K562 (cell line): ENCODE measurements around the gene CXCL1. TPM values are rescaled to one million over a fixed set of nuclear protein-coding genes. Genes with fewer than 3 reads are reported as not detected.

Source experiments
- CHD1 ChIP-seq: fragments of 200-600 bp; sonication (generic); IDR thresholded peaks from one replicate; pipeline ENCODE4 v1.6.1; 2012; ENCODE audit warnings: mild to moderate bottlenecking, moderate library complexity, low read length, inconsistent platforms
- ELF4 ChIP-seq: fragments of 450-650 bp; formaldehyde crosslinking; IDR thresholded peaks from 2 replicates; pipeline ENCODE4 v1.4.0; 2022; ENCODE audit warnings: missing genetic modification characterization
- HDGF ChIP-seq: fragments of 450-650 bp; IDR thresholded peaks from 2 replicates; pipeline ENCODE4 v1.6.1; 2016
- HMGN3 ChIP-seq: IDR thresholded peaks from 2 replicates; pipeline ENCODE4 v1.6.1; 2011; ENCODE audit warnings: borderline replicate concordance, low read depth, mild to moderate bottlenecking, mixed read lengths, low read length; ENCODE audit not compliant: insufficient read length; ENCODE audit errors: extremely low read depth
- HSF4 ChIP-seq: fragments of 250-450 bp; sonication (Bioruptor Pico); IDR thresholded peaks from 2 replicates; pipeline ENCODE4 v2.1.2; 2022; ENCODE audit warnings: mild to moderate bottlenecking, moderate library complexity, borderline replicate concordance
- KLF13 ChIP-seq: fragments of 450-650 bp; IDR thresholded peaks from 2 replicates; pipeline ENCODE4 v1.6.1; 2016; ENCODE audit warnings: missing genetic modification characterization, low read depth, mild to moderate bottlenecking, missing compliant biosample characterization, moderate library complexity, borderline replicate concordance
- KLF6 ChIP-seq: fragments of 250-450 bp; sonication (Bioruptor Pico); IDR thresholded peaks from 2 replicates; pipeline ENCODE4 v1.4.0; 2020; ENCODE audit warnings: mild to moderate bottlenecking, moderate library complexity, borderline replicate concordance
- MIER1 ChIP-seq: fragments of 450-650 bp; IDR thresholded peaks from 2 replicates; pipeline ENCODE4 v1.6.1; 2016; ENCODE audit warnings: antibody characterized with exemption, mild to moderate bottlenecking, low read depth
- NCOA2 ChIP-seq, 2 experiments: fragments of 450-650 bp; IDR thresholded peaks; 2 replicates each; pipeline ENCODE4 v1.6.1; 2018; ENCODE audit warnings: mild to moderate bottlenecking in 2 of 2, moderate library complexity in 1 of 2; ENCODE audit not compliant: partially characterized antibody in 2 of 2
- NFIC ChIP-seq: fragments of 450-650 bp; IDR thresholded peaks from 2 replicates; pipeline ENCODE4 v1.6.1; 2017; ENCODE audit warnings: mild to moderate bottlenecking, inconsistent platforms
- PHF21A ChIP-seq: fragments of 450-650 bp; IDR thresholded peaks from 2 replicates; pipeline ENCODE4 v1.6.1; 2017; ENCODE audit warnings: low read depth, borderline replicate concordance
- PHF8 ChIP-seq: fragments of 200-600 bp; sonication (generic); IDR thresholded peaks from 2 replicates; pipeline ENCODE4 v1.6.1; 2012; ENCODE audit warnings: mixed run types, mild to moderate bottlenecking, inconsistent platforms, low read length, moderate library complexity, borderline replicate concordance
- PTRF ChIP-seq: fragments of 450-650 bp; IDR thresholded peaks from 2 replicates; pipeline ENCODE4 v1.6.1; 2016; ENCODE audit warnings: mild to moderate bottlenecking, missing genetic modification characterization, missing compliant biosample characterization
- RBFOX2 ChIP-seq: fragments of 200-400 bp; formaldehyde crosslinking; IDR thresholded peaks from 2 replicates; pipeline ENCODE4 v1.6.1; 2017; ENCODE audit warnings: low read depth, mild to moderate bottlenecking, low read length, moderate library complexity
- RCOR1 ChIP-seq, 2 experiments: IDR thresholded peaks; 2 replicates each; pipeline ENCODE4 v1.6.1; 2012; ENCODE audit warnings: low read depth in 2 of 2, low read length in 2 of 2, borderline replicate concordance in 1 of 2, improper control_type of control experiment in 1 of 2
- RFX7 ChIP-seq: fragments of 250-450 bp; sonication (Bioruptor Pico); IDR thresholded peaks from 2 replicates; pipeline ENCODE4 v1.5.1; 2021; ENCODE audit warnings: mild to moderate bottlenecking
- SP1 ChIP-seq: sonication (generic); formaldehyde crosslinking; IDR thresholded peaks from 2 replicates; pipeline ENCODE4 v1.8.1; 2022; ENCODE audit warnings: mild to moderate bottlenecking, missing genetic modification reagents
- ZNF121 ChIP-seq: sonication (generic); formaldehyde crosslinking; conservative IDR thresholded peaks from 2 replicates; pipeline ENCODE4 v1.8.0; 2022; ENCODE audit warnings: missing genetic modification reagents
- ZNF780A ChIP-seq: fragments of 250-450 bp; sonication (Bioruptor Pico); IDR thresholded peaks from 2 replicates; pipeline ENCODE4 v1.5.0; 2021; ENCODE audit warnings: mild to moderate bottlenecking
- polyA plus RNA-seq, 8 experiments: library from polyadenylated mRNA; depleted of rRNA in 4 of 8; stranded (reverse) in 5 of 8; unstranded in 3 of 8; fragments of >200 nt; fragmentation: Nextera tagmentation in 2 of 8; fragmentation: Illumina TruSeq in 1 of 8; extraction: Ambion mirVana in 2 of 8; extraction: Trizol in 1 of 8; gene quantifications; 2 replicates each; pipeline versions ENCODE4 v1.2.1 to v1.2.3, GENCODE V29; 2011 to 2014; ENCODE audit warnings: inconsistent platforms in 1 of 8, missing spikeins in 1 of 8
- total RNA-seq, 7 experiments: library from RNA; depleted of rRNA in 6 of 7; stranded (reverse); fragments of >200 nt in 6 of 7; fragmentation: Illumina TruSeq in 2 of 7; extraction: Trizol in 2 of 7; gene quantifications; 2 replicates each; pipeline versions ENCODE4 v1.2.1 to v1.2.3, GENCODE V29; 2011 to 2021; ENCODE audit warnings: low replicate concordance in 1 of 7
- TF ChIP-seq, protein P1 (sequence below), 2 experiments: fragments of 200-800 bp in 1 of 2; sonication (Bioruptor generic) in 1 of 2; sonication (generic) in 1 of 2; formaldehyde crosslinking in 1 of 2; IDR thresholded peaks in 1 of 2; conservative IDR thresholded peaks in 1 of 2; 2 replicates each; pipeline versions ENCODE4 v1.5.0 to v1.6.1; 2016 to 2020; ENCODE audit warnings: missing compliant biosample characterization in 1 of 2, missing genetic modification characterization in 1 of 2, missing genetic modification reagents in 1 of 2
- TF ChIP-seq, protein P2 (sequence below): fragments of 450-650 bp; IDR thresholded peaks from one replicate; pipeline ENCODE4 v1.6.1; 2018; ENCODE audit warnings: mild to moderate bottlenecking, moderate library complexity; ENCODE audit not compliant: partially characterized antibody
- TF ChIP-seq, protein P3 (sequence below): sonication (generic); formaldehyde crosslinking; IDR thresholded peaks from 2 replicates; pipeline ENCODE4 v1.8.1; 2023; ENCODE audit warnings: mild to moderate bottlenecking, missing genetic modification reagents
- TF ChIP-seq, protein P4 (sequence below): fragments of 450-650 bp; IDR thresholded peaks from 2 replicates; pipeline ENCODE4 v1.6.1; 2016

Gene CXCL1
- total and polyA plus RNA-seq, 9 of the 15 experiments (the other 6 are each of a cell fraction or from before 2014, with no cell fraction given), result 0.07 to 2.2 (median 0.32) TPM; not detected in 3

DNA sequence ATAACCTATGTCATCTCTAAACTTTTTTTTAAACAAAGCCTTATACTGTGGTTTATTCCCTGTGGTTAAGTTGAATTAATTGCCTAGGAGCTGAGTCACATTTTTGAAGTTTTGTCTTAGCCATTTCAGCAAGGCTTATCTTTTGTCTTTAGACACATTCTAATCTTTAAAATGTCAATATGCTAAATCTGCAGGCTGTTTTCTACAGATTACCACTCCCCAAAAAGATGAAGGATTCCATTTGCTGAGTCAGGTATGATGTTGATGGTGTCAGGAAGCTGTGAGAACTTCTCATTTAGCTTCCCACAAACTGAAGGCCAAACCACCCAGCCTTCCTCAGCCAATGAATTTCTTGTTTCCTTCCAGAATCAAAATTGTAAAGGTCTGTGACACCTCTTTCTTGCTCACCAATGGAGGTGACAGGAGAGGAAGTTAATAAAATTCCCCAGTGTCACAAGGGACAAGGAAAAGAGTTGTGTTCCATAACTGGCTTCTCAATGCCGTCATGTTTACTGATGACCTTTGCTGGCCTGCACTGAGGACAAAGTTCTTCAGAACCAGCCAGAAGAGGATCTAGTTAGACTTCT lies 36.4 kb upstream of the CXCL1 start (continued):
- TF ChIP-seq, protein P1, sequence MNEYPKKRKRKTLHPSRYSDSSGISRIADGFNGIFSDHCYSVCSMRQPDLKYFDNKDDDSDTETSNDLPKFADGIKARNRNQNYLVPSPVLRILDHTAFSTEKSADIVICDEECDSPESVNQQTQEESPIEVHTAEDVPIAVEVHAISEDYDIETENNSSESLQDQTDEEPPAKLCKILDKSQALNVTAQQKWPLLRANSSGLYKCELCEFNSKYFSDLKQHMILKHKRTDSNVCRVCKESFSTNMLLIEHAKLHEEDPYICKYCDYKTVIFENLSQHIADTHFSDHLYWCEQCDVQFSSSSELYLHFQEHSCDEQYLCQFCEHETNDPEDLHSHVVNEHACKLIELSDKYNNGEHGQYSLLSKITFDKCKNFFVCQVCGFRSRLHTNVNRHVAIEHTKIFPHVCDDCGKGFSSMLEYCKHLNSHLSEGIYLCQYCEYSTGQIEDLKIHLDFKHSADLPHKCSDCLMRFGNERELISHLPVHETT (CRISPR knock-in tag; conservative IDR thresholded peaks at IDR 0.05 in 1 of 2, IDR thresholded peaks at IDR 0.05 in 1 of 2), result peak in 1 of 2 experiments; percentile 58; a peak in 1 of 4 replicates
- no peak for TF ChIP-seq CHD1
- TF ChIP-seq, protein P2, sequence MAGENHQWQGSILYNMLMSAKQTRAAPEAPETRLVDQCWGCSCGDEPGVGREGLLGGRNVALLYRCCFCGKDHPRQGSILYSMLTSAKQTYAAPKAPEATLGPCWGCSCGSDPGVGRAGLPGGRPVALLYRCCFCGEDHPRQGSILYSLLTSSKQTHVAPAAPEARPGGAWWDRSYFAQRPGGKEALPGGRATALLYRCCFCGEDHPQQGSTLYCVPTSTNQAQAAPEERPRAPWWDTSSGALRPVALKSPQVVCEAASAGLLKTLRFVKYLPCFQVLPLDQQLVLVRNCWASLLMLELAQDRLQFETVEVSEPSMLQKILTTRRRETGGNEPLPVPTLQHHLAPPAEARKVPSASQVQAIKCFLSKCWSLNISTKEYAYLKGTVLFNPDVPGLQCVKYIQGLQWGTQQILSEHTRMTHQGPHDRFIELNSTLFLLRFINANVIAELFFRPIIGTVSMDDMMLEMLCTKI, result no peak
- no peak for TF ChIP-seq MIER1
- no peak for TF ChIP-seq PHF8
- TF ChIP-seq RCOR1 (IDR thresholded peaks at IDR 0.05; ENCODE audit: borderline replicate concordance in 1 of 2, low read depth in 2 of 2, low read length in 2 of 2), result peak; percentile 86 to 98
- TF ChIP-seq PHF21A, result no peak
- TF ChIP-seq SP1 (CRISPR knock-in tag), result no peak
- TF ChIP-seq KLF13 (tag), result no peak
- TF ChIP-seq, protein P3, sequence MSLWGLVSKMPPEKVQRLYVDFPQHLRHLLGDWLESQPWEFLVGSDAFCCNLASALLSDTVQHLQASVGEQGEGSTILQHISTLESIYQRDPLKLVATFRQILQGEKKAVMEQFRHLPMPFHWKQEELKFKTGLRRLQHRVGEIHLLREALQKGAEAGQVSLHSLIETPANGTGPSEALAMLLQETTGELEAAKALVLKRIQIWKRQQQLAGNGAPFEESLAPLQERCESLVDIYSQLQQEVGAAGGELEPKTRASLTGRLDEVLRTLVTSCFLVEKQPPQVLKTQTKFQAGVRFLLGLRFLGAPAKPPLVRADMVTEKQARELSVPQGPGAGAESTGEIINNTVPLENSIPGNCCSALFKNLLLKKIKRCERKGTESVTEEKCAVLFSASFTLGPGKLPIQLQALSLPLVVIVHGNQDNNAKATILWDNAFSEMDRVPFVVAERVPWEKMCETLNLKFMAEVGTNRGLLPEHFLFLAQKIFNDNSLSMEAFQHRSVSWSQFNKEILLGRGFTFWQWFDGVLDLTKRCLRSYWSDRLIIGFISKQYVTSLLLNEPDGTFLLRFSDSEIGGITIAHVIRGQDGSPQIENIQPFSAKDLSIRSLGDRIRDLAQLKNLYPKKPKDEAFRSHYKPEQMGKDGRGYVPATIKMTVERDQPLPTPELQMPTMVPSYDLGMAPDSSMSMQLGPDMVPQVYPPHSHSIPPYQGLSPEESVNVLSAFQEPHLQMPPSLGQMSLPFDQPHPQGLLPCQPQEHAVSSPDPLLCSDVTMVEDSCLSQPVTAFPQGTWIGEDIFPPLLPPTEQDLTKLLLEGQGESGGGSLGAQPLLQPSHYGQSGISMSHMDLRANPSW (CRISPR knock-in tag), result no peak
- TF ChIP-seq ZNF780A (CRISPR knock-in tag), result no peak
- no peak for TF ChIP-seq RFX7
- no peak for TF ChIP-seq KLF6
- TF ChIP-seq, protein P4, sequence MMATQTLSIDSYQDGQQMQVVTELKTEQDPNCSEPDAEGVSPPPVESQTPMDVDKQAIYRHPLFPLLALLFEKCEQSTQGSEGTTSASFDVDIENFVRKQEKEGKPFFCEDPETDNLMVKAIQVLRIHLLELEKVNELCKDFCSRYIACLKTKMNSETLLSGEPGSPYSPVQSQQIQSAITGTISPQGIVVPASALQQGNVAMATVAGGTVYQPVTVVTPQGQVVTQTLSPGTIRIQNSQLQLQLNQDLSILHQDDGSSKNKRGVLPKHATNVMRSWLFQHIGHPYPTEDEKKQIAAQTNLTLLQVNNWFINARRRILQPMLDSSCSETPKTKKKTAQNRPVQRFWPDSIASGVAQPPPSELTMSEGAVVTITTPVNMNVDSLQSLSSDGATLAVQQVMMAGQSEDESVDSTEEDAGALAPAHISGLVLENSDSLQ, result peak; percentile 72
- peak; percentile 77 for TF ChIP-seq HMGN3
- no peak for TF ChIP-seq RBFOX2
- no peak for TF ChIP-seq HDGF
- TF ChIP-seq HSF4 (CRISPR knock-in tag), result no peak
- no peak for TF ChIP-seq PTRF (tag)
- TF ChIP-seq ELF4 (CRISPR knock-in tag), result no peak
- TF ChIP-seq NFIC, result peak; percentile 74
- TF ChIP-seq ZNF121, result no peak
- peak in 1 of 2 experiments; percentile 57 for TF ChIP-seq NCOA2 (IDR thresholded peaks at IDR 0.05; ENCODE audit: partially characterized antibody in 2 of 2)
